GM12875 (cell line): ENCODE data around the gene ATP6V0B.

Source experiments
- H3K4me3 ChIP-seq: one replicate; pipeline ENCODE4 v1.5.1; 2011; ENCODE audit warnings: low read depth, low read length, control low read depth
- TF ChIP-seq, protein P1 (sequence below): IDR thresholded peaks from 2 replicates; pipeline ENCODE4 v1.5.1; 2011; ENCODE audit warnings: low read depth, mild to moderate bottlenecking, control low read depth, inconsistent platforms, low read length, moderate library complexity, borderline replicate concordance; ENCODE audit not compliant: insufficient read depth

Gene ATP6V0B

DNA sequence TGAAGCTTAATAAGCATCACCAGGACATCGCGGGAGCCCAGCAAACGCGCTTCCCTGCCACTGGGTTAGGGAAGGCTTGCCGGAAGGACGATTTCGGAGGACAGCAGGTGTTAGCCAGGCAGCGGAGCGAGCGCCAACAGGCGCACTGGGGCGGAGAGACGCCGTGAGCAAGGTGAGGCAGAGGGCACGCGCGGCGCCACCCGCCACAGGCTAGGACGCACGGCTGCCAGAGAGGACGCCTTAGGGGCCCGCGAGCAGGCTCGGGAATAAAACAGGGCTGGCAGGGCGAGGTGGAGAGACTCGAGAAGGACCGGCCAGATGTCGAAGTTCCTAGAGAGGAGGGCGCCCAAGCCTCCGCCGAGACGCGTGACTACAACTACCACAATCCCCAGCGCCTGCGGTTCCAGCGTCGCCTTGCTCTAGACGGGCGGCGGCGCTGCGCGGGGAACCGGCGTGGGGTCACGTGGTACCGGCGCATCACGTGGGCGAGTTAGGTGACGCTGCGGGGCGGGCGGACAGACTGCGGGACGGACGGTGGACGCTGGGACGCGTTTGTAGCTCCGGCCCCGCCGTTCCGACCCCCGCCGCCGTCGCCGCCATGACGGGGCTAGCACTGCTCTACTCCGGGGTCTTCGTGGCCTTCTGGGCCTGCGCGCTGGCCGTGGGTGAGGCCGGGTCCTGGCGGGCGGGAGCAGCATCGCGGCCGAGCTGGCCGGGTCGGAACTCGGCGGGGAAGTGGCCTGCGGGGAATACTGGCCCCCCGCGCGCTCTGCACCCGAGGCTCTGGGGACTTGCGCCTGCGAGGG lies at the start of gene ATP6V0B:
ATP6V0B (plus strand) TSS at position 518 of the 806 bp plus-strand sequence; CDS start at position 599, 81 bp downstream.
- TF ChIP-seq, protein P1, sequence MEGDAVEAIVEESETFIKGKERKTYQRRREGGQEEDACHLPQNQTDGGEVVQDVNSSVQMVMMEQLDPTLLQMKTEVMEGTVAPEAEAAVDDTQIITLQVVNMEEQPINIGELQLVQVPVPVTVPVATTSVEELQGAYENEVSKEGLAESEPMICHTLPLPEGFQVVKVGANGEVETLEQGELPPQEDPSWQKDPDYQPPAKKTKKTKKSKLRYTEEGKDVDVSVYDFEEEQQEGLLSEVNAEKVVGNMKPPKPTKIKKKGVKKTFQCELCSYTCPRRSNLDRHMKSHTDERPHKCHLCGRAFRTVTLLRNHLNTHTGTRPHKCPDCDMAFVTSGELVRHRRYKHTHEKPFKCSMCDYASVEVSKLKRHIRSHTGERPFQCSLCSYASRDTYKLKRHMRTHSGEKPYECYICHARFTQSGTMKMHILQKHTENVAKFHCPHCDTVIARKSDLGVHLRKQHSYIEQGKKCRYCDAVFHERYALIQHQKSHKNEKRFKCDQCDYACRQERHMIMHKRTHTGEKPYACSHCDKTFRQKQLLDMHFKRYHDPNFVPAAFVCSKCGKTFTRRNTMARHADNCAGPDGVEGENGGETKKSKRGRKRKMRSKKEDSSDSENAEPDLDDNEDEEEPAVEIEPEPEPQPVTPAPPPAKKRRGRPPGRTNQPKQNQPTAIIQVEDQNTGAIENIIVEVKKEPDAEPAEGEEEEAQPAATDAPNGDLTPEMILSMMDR, result 0 out of 2 replicates have a peak, but pooled peaks have one; percentile 3
- H3K4me3 ChIP-seq, result peak within 1 kb of the TSS; percentile 96

DNA sequence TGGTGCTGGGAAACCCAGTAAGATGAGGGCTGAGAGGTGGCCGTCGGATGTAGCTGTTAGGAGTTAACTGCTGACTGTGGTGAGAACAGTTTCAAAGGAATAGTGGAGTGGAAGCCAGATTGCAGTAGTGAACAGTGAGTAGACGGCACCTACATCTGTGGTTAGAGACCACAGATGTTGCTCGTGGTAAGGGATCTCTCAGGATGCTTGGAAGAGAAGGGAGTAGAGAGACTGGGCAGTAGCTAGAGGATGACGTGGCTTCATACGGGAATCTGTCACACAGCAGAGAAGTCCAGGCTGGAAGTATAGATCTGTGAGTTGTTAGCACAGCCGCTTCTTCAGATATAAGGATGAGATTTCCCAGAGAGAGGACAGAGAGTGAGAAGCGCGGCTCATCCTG lies 48.9 kb upstream of the ATP6V0B start:
- H3K4me3 ChIP-seq, result no peak overlapping the region
- TF ChIP-seq, protein P1, result no peak

DNA sequence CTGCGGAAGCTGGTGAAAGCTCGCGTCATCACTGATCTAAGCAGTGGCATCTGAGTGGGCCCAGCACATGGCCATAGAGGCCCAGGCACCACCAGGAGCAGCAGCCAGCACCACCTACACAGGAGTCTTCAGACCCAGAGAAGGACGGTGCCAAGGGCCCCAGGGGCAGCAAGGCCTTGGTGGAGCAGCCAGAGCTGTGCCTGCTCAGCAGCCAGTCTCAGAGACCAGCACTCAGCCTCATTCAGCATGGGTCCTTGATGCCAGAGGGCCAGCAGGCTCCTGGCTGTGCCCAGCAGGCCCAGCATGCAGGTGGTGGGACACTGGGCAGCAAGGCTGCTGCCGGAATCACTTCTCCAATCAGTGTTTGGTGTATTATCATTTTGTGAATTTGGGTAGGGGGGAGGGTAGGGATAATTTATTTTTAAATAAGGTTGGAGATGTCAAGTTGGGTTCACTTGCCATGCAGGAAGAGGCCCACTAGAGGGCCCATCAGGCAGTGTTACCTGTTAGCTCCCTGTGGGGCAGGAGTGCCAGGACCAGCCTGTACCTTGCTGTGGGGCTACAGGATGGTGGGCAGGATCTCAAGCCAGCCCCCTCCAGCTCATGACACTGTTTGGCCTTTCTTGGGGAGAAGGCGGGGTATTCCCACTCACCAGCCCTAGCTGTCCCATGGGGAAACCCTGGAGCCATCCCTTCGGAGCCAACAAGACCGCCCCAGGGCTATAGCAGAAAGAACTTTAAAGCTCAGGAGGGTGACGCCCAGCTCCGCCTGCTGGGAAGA lies 44.4 kb upstream of the ATP6V0B start:
- no peak overlapping the region for H3K4me3 ChIP-seq
- TF ChIP-seq, protein P1, result peak; percentile 72

DNA sequence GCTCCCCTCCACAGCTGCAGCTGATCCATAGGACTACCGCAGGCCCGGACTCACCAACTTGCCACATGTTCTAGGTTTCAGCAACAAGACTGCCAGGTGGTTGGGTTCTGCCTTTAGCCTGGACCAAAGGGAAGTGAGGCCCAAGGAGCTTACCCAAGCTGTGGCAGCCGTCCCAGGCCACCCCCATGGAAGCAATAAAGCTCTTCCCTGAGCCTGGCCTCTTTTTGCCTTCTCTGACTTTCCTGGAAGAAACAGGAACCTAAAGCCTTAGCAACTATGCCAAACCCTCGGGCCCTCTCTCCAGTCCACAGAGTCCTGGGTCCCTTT lies 43.8 kb upstream of the ATP6V0B start:
- TF ChIP-seq, protein P1, result no peak
- no peak overlapping the region for H3K4me3 ChIP-seq

DNA sequence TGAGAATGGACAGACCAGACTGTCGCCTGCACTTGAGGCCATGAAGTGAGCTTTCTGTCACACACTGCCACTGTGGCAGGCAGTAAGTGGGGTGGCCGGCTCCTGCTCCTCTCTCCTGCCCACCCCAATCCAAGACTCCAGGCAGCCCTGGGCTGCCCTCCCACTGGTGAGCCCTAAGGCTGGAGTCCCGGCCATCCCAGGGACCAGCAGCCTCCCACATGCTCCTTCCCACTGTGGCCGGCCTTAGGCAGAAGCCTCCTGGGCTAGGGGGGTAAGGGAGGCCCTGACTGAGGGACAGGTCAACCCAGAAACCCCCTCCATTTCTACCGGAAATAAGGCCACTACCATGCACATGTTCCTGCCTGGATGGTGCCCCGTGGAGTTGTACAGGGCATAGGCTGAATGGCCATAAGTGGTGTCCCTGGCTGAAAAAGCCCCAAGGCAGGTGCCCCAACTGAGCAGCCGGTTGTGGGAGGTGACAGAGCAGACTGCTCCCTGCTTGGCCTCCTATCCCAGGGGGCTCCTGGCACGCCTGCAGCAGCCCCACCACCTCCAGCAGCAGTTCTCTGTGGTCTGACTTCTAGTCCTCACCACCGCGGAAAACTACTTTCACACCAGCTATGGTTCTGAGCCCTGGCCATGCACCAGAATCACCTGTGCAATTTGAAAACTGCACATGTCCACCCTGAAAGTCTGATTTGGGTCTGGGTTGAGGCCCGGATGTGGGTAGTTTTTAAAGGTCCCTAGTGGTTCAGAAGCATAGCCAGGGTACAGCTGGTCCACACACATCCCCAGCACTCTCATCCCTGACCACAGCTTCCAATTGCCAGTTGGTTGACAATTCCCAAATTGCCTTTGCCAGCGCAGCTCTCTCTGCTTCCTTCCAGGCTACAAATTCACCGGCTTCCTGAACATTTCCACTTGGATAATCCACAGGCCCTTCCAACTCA lies 42.8 kb upstream of the ATP6V0B start:
- TF ChIP-seq, protein P1, result no peak
- no peak overlapping the region for H3K4me3 ChIP-seq

DNA sequence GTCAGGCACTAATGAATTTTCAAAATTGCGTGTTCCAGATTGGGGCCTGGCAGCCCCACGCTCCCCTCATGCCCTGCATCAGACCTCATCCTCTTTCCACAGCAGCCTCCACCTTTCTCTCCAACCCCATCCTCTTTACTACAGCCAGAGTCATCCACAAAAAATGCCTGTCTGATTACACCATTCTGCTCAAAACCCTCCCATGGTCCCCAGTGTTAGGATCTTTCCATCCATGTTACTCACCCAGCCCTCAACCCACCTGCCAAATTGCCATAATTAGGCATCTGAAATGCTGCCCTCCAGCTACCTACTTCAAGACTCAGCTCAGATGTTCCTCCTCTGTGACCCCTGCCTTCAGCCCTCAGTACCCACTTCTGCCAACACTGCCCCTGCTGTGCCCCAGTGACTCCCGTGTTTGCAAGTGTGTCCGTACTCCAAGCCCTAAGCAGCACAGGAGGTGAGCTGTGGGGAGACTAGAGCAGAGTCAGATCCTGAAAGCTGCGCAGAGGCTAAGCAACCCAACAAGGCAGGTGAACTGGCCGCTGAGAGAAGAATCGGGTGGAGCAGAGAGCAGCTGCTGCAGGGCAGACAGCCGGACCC lies 41.9 kb upstream of the ATP6V0B start:
- H3K4me3 ChIP-seq, result peak overlapping the region; percentile 8

More for the DNA sequence above, 41.9 kb upstream of the ATP6V0B start:
- TF ChIP-seq, protein P1, result no peak
